SU-DHL-6 (cell line): ENCODE results near the gene BCAR1.

ENCODE experiments used
- H2AFZ ChIP-seq: fragments of 200-600 bp; sonication (generic); 2 replicates; pipeline ENCODE4 v1.6.1; 2014; ENCODE audit warnings: low read depth, mild to moderate bottlenecking, moderate library complexity, mixed read lengths, antibody characterized with exemption, low read length; ENCODE audit not compliant: severe bottlenecking
- H3F3A ChIP-seq: fragments of 200-600 bp; shearing (Covaris generic); 2 replicates; pipeline ENCODE4 v1.6.0; 2016; ENCODE audit warnings: antibody characterized with exemption, mild to moderate bottlenecking; ENCODE audit not compliant: insufficient read depth
- H3K27ac ChIP-seq: fragments of 200-600 bp; sonication (generic); 2 replicates; pipeline ENCODE4 v1.5.1; 2016; ENCODE audit warnings: low read depth, mild to moderate bottlenecking, low read length, moderate library complexity, mixed read lengths
- H3K27me3 ChIP-seq: fragments of 200-600 bp; sonication (generic), shearing (Covaris generic); 2 replicates; pipeline ENCODE4 v1.6.0; 2014; ENCODE audit warnings: mild to moderate bottlenecking, low read length
- H3K36me3 ChIP-seq: fragments of 200-600 bp; sonication (generic); 2 replicates; pipeline ENCODE4 v1.6.1; 2014; ENCODE audit warnings: mild to moderate bottlenecking, low read length, mixed read lengths
- H3K4me2 ChIP-seq: fragments of 300-600, 200-600 bp; shearing (Covaris generic), sonication (generic); 2 replicates; pipeline ENCODE4 v1.6.0; 2014; ENCODE audit warnings: low read length, low read depth, mild to moderate bottlenecking; ENCODE audit not compliant: poor library complexity, severe bottlenecking
- H3K4me3 ChIP-seq: fragments of 200-600 bp; sonication (generic); 2 replicates; pipeline ENCODE4 v1.5.1; 2014; ENCODE audit warnings: antibody characterized with exemption, low read length, mild to moderate bottlenecking, mixed read lengths; ENCODE audit not compliant: insufficient read depth, poor library complexity, severe bottlenecking
- H3K79me2 ChIP-seq: fragments of 200-600 bp; sonication (generic); 2 replicates; pipeline ENCODE4 v1.6.1; 2014; ENCODE audit warnings: mild to moderate bottlenecking, low read length, moderate library complexity; ENCODE audit not compliant: insufficient read depth
- H3K9ac ChIP-seq: fragments of 200-600 bp; sonication (generic); 2 replicates; pipeline ENCODE4 v1.7.0; 2014; ENCODE audit warnings: mild to moderate bottlenecking, low read length
- H3K9me2 ChIP-seq: fragments of 200-600 bp; sonication (generic); replicated peaks from 2 replicates; pipeline ENCODE4 v1.6.1; 2014; ENCODE audit warnings: low read length; ENCODE audit not compliant: insufficient read depth
- H3K9me3 ChIP-seq: fragments of 200-600 bp; sonication (generic); 2 replicates; pipeline ENCODE4 v1.6.1; 2014; ENCODE audit warnings: low read length, mixed read lengths; ENCODE audit not compliant: insufficient read depth
- H4K20me1 ChIP-seq: fragments of 200-600 bp; sonication (generic); 2 replicates; pipeline ENCODE4 v1.6.1; 2014; ENCODE audit warnings: low read depth, mild to moderate bottlenecking, antibody characterized with exemption, low read length, moderate library complexity, mixed read lengths
- CTCF ChIP-seq: fragments of 200-600 bp; sonication (generic); IDR thresholded peaks from one replicate; pipeline ENCODE4 v1.5.1; 2017; ENCODE audit warnings: antibody characterized with exemption, mild to moderate bottlenecking, low read length, moderate library complexity; ENCODE audit not compliant: insufficient read depth, poor library complexity, severe bottlenecking
- EZH2phosphoT487 ChIP-seq: fragments of 200-600 bp; sonication (generic), shearing (Covaris generic); conservative IDR thresholded peaks from 2 replicates; pipeline ENCODE4 v1.6.1; 2018; ENCODE audit warnings: mild to moderate bottlenecking, antibody characterized with exemption, low read length, moderate library complexity, mixed read lengths

Gene BCAR1

GRCh38 chr16:75227361-75228142 lies 23.9 kb downstream of the BCAR1 start:
- H3K4me2 ChIP-seq, result no peak overlapping the region
- H3K27ac ChIP-seq, result no peak overlapping the region
- no peak overlapping the region for H3K4me3 ChIP-seq
- H3K27me3 ChIP-seq, result no peaks in the 10 kb centered on the region
- no peak for TF ChIP-seq CTCF
- TF ChIP-seq EZH2phosphoT487, result no peak
- no peaks in the 10 kb centered on the region for H3K9me2 ChIP-seq
- no peak overlapping the region for H2AFZ ChIP-seq
- no peaks in the 10 kb centered on the region for H3K79me2 ChIP-seq
- no peaks in the 10 kb centered on the region for H3K36me3 ChIP-seq
- H3F3A ChIP-seq, result no peaks in the 10 kb centered on the region
- no peaks in the 10 kb centered on the region for H4K20me1 ChIP-seq
- H3K9ac ChIP-seq, result no peak overlapping the region
- no peaks in the 10 kb centered on the region for H3K9me3 ChIP-seq

GRCh38 chr16:75226550-75227360 lies 24.7 kb downstream of the BCAR1 start:
- Histone ChIP-seq H4K20me1 (no peaks in the 10 kb centered on the region), H3F3A (no peaks in the 10 kb centered on the region), H3K27me3 (no peaks in the 10 kb centered on the region), H3K79me2 (no peaks in the 10 kb centered on the region), H3K9me2 (no peaks in the 10 kb centered on the region), H2AFZ (no peak overlapping the region), H3K9ac (no peak overlapping the region), H3K9me3 (no peaks in the 10 kb centered on the region), H3K4me2 (no peak overlapping the region), H3K4me3 (no peak overlapping the region), H3K27ac (no peak overlapping the region), H3K36me3 (no peaks in the 10 kb centered on the region)
- TF ChIP-seq CTCF (no peak), EZH2phosphoT487 (no peak)

GRCh38 chr16:75225678-75226515 lies 25.5 kb downstream of the BCAR1 start:
- TF ChIP-seq EZH2phosphoT487, result no peak
- no peak for TF ChIP-seq CTCF
- no peak overlapping the region for H3K4me3 ChIP-seq
- H3K9me3 ChIP-seq, result no peaks in the 10 kb centered on the region
- H3K36me3 ChIP-seq, result no peaks in the 10 kb centered on the region
- no peak overlapping the region for H2AFZ ChIP-seq
- H3F3A ChIP-seq, result no peaks in the 10 kb centered on the region
- no peaks in the 10 kb centered on the region for H4K20me1 ChIP-seq
- no peaks in the 10 kb centered on the region for H3K9me2 ChIP-seq
- H3K79me2 ChIP-seq, result no peaks in the 10 kb centered on the region
- H3K9ac ChIP-seq, result no peak overlapping the region
- H3K27me3 ChIP-seq, result no peaks in the 10 kb centered on the region
- no peak overlapping the region for H3K4me2 ChIP-seq
- H3K27ac ChIP-seq, result no peak overlapping the region
